A549 (cell line): ENCODE measurements around the gene HARS1.
A peak's percentile ranks its signal among the peaks of the same experiment; 100 is the strongest.

Experiments used
- CTCF ChIP-seq: fragments of >200 bp; sonication (Bioruptor Twin); formaldehyde crosslinking; IDR thresholded peaks from 3 replicates; pipeline ENCODE4 v1.5.1; 2016
- EP300 ChIP-seq, 2 experiments: fragments of >200 bp; sonication (Bioruptor Twin); formaldehyde crosslinking; IDR thresholded peaks; 2 replicates in 1 of 2; 3 replicates in 1 of 2; pipeline ENCODE4 v1.6.1; 2016 to 2017
- PBX3 ChIP-seq: IDR thresholded peaks from 2 replicates; pipeline ENCODE4 v1.6.1; 2012
- POLR2A ChIP-seq: IDR thresholded peaks from 2 replicates; pipeline ENCODE4 v1.6.1; 2012; ENCODE audit warnings: mild to moderate bottlenecking, low read length
- ZFP36 ChIP-seq: fragments of 450-650 bp; IDR thresholded peaks from 2 replicates; pipeline ENCODE4 v1.6.1; 2014; ENCODE audit warnings: borderline replicate concordance; ENCODE audit not compliant: partially characterized antibody

- peak; percentile 22 for TF ChIP-seq PBX3
- TF ChIP-seq ZFP36, result no peak
- no peak for TF ChIP-seq CTCF
- peak; percentile 59 for TF ChIP-seq POLR2A
- TF ChIP-seq EP300 (IDR thresholded peaks at IDR 0.05), result no peak
Observed at GRCh38 chr5:140700177-140701144, 9.3 kb upstream of the HARS1 start, which contains the start of gene ZMAT2.
